Stimulated activated CD8-positive, alpha-beta memory T cell treated with anti-CD3 and anti-CD28 coated beads, Interleukin-7, amount 100 ng/mL, for 1 hour (primary cell): ENCODE measurements around the gene ARPIN.
A peak's percentile ranks its signal among the peaks of the same experiment; 100 is the strongest.
"Not testable (repeated sequence)": the region's sequence is repeated elsewhere in the genome, so short reads cannot be mapped to it uniquely, and the experiment has no call there.

ENCODE experiments used
- DNase-seq, 2 donors: peaks; one replicate each; pipeline ENCODE4 v3.0.0-alpha.2; 2020; ENCODE audit warnings: low read depth in 2 of 2

ARPIN gene

DNA sequence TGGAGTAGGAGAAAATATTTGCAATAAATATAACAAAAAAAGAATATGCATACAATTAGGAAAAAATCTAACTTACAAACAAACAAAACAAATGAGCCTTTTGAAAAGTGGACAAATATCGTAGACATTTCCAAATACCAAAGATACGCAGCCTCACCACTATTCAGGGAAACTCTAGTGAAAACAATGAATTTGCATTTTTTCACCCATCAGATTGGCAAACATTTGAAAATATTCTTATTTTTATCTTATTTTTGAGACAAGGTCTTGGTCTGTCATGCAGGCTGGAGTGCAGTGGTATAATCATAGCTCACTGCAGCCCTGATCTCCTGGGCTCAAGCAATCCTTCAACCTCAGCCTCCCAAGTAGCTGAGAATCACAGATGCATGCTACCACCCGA, 34.4 kb downstream of the ARPIN start:
- DNase-seq, result no peak

GRCh38 chr15:89877083-89877425, 35.7 kb downstream of the ARPIN start:
- DNase-seq, result no peak

DNA sequence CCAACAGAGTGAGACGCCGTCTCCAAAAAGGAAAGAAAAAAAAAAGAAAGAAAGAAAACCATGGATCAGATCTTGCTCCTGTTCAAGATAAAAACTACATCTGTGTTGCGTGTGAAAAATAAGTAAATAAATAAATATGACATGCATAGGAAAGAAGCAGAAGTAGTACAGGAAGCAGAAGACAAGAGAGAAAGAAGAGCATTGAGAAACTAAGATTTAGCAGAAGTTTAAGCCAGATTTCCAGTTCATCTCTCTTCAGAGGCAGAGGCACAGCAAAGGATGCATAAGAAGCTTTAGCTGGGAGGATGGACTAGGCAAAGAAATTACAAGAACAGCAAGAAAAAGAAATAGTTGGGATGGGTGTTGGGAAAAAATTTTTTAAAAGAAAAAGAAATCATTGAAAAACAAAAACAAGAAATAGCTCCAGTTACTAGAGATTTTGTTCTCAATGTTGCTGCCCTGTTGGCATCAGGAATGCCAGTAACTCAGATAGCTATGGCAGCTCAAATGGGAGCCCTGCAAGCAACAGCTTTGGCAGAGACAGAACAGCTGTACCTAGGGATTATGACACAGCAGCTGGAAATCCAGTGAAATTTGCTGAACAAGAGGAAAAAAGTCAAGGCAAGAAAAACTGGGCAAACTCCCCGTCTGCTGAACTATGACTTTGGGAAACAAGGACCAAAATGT, 36.2 kb downstream of the ARPIN start:
- no peak for DNase-seq

DNA sequence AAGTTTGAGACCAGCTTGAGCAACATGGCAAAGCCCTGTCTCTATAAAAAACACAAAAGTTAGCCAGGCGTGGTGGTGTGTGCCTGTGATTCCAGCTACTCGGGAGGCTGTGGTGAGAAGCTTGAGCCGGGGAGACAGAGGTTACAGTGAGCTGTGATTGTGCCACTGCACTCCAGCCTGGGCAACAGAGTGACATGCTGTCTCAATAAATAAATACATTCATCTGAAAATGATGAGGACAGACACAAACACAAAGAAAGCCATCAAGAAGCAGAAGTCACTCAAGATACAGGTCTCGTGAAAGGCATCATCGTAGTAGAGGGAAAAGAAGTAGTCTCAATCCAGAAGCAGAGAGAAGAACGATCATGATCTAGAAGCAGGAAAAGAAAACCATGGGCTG, 37.0 kb downstream of the ARPIN start:
- no peak for DNase-seq

- DNase-seq, result peak; percentile 65 to 69
Measured at GRCh38 chr15:89874926-89875564, 37.7 kb downstream of the ARPIN start.

DNA sequence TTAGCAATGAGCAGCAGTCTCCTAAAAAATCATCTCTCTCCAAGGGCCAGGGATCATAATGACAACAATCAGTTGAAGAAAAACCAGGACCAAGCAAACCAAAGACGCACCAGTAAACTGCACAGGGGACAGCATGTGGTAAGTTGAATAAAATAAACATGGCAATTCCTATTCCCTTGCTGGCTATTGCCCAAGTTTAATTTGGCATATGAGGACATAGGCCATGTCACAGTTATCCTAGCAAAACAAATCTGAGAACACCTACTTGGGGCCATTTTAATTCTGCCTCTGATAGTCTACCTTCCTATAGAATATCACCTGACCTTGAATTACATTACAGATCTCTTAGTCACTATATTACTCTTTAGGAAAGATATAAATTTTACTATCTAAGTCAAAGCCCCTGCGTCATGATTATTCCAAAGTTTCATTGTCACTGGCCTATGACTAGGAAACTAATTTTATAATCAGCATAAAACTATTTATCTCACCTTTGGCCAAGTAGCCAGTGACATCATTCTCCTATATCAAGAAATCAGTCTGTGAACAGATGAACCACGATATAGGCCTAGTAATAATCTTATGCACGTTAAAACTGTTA, 42.0 kb downstream of the ARPIN start:
- no peak for DNase-seq

GRCh38 chr15:89870006-89870405, 42.7 kb downstream of the ARPIN start:
- DNase-seq, result no peak

GRCh38 chr15:89869490-89869889, 43.3 kb downstream of the ARPIN start:
- DNase-seq, result not testable (repeated sequence)

DNA sequence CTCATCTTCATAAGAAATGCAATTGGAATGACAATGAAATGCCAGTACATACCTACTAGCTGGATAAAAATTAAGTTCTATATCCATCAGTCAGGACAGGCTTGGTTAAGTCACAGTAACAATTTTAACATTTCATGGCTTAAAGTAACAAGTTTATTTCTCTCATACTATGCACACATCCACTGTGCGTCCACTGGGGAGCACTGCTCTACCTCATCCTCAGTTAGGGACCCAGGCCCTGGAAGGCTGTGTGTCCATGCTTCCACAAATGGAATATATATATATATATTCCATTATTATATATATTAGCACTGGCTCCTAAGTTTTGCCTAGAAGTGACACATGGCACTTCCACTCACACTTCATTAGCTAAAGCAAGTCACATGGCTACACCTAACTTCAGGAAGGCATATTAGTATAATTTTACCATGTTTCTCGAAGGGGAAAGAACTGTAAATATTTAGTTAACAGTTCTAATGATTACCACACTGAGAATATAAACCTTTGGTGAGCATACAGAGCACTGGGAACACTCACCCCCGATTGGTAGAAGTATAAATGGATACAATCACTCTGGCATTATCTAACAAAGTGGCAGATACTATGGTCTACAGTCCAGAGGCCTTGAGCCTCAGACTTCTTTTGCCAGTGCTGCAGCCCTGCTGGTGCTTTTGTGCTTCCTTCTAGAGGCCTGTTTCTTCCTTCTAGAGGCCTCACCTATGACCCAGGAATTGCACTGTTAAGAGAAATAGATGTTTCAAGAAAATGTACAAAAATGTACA, 47.6 kb downstream of the ARPIN start:
- DNase-seq, result no peak

GRCh38 chr15:89863918-89864317, 48.8 kb downstream of the ARPIN start:
- DNase-seq, result no peak

DNA sequence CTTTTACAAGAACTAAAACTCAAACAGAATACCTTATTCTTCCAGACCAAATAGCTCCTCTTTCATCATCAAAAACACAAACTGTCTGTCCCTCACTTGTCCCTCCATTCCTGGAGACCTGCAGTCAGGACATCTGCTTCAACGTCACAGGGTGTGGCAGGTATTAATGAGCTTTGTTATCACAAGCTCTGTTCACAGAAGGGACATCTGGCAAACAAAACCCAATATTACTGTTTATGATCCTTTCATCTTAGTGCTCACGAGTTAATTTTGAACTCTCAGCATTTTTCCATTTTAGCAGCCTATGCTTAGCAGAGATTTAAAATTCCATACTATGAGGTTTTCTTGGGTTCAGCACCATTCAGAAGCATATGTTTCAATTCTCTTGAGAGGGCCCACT, 51.9 kb downstream of the ARPIN start:
- DNase-seq, result no peak

GRCh38 chr15:89860431-89860830, 52.3 kb downstream of the ARPIN start:
- DNase-seq, result no peak

DNA sequence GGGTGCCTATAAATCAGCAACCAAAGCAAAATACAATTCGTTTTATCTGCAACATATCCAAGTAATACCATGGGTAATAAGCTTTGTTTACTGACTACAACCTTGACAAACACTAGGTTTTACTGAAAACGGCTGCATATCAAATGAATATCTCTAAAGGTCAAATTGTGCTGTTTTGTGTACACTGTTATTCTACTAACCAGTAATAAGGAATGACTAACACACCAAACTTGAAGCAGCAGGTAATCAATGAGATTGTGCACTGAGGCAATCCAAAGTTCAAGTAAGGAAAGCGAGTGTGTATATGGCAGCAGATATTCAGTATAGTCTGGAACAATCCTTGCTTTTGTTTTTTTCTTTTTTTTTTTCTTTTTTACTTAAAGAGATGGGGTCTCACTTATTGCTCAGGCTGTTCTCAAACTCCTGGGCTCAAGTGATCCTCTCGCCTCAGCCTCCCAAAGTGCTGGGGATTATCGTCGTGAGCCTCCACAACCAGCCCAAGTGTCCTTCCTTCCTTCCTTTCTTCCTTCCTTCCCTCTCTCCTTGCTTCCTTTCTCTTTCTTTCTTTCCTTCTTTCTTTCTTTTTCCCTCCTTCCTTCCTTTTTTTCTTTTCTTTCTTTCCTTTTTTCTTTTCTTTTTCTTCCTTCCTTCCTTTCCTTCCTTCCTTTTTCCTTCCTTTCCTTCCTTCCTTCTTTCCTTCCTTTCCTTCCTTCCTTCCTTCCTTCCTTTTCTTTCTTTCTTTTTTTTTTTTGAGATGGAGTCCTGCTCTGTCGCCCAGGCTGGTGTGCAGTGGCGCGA, 53.9 kb downstream of the ARPIN start:
- no peak for DNase-seq

- DNase-seq, result no peak
Measured at GRCh38 chr15:89857673-89858072, 55.1 kb downstream of the ARPIN start.

GRCh38 chr15:89855948-89856347, 56.8 kb downstream of the ARPIN start:
- DNase-seq, result no peak

DNA sequence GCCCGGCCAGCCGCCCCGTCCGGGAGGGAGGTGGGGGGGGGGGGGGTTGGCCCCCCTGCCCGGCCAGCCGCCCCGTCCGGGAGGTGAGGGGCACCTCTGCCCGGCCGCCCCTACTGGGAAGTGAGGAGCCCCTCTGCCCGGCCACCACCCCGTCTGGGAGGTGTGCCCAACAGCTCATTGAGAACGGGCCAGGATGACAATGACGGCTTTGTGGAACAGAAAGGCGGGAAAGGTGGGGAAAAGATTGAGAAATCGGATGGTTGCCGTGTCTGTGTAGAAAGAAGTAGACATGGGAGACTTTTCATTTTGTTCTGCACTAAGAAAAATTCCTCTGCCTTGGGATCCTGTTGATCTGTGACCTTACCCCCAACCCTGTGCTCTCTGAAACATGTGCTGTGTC, 57.9 kb downstream of the ARPIN start:
- not testable (repeated sequence) for DNase-seq

DNA sequence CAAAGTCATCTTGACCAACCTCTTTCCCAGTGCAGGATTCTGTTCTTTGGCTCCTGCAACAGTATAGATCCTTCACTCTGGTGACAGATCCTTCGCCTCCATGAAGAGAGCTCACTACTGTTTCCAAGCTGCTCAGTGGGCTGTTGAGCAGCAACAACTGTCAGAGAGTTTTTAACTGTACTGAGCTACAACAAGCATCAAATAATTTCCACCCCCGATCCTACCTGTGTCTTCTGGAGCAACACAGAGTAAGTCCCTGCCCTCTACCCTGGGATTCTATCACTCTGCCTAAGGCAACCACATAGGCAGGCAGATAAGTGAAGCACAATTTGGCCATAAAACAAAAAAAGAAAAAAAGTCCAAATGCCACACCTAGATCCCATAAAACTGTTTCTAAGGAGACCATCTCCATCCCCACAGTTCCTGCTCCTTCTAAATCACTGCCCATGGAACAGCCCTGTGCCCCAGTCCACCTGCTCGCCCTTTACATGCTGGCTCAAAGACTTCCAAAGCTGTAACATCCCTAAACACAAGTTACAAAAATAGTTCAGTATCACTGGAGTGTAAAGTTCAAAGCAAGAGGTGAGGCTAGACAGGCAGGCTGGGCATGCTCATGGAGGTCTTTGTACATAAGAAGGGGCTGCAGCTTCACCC, 60.3 kb downstream of the ARPIN start:
- no peak for DNase-seq

GRCh38 chr15:89851673-89852341, 60.9 kb downstream of the ARPIN start:
- DNase-seq, result no peak

- no peak for DNase-seq
Measured at GRCh38 chr15:89848970-89849292, 63.8 kb downstream of the ARPIN start.

DNA sequence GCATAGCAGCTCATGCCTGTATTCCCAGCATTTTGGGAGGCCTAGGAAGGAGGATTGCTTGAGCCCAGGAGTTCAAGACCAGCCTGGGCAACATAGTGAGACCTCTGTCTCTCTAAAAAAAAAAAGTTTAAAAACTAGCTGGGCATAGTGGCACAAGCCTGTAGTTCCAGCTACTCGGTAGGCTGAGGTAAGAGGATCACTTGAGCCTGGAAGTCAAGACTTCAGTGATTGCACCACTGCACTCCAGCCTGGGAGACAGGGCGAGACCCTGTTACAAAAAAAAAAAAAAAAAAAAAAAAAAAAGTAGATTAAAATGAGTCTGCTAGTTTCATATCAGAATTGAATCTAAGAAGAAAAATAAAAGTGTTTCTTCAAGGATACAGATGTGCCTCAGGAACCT, 65.7 kb downstream of the ARPIN start:
- no peak for DNase-seq
